ENCODE measurements around the gene IPO11.

The IPO11 gene

DNA sequence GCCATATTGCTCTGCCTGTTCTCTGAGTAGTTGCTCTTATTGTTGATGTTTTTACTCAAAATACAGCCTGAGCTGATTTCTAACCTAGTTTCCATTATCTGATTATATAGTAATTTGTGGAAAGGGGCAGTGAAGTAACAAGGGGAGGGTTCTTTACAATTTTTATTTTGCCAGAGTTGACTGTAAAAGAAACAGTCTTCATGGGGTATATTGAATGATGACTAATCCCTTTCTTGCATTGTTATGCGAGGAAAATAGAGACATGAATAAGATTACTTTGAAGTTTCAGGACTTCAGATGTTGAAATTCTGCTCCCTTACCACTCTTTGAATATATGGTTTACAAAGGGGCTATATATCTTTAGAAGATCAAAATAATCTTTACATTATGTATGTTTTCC, 156.9 kb downstream of the IPO11 start:
- no peak for DNase-seq (ENCODE audit: low read depth in 2 of 2)

DNA sequence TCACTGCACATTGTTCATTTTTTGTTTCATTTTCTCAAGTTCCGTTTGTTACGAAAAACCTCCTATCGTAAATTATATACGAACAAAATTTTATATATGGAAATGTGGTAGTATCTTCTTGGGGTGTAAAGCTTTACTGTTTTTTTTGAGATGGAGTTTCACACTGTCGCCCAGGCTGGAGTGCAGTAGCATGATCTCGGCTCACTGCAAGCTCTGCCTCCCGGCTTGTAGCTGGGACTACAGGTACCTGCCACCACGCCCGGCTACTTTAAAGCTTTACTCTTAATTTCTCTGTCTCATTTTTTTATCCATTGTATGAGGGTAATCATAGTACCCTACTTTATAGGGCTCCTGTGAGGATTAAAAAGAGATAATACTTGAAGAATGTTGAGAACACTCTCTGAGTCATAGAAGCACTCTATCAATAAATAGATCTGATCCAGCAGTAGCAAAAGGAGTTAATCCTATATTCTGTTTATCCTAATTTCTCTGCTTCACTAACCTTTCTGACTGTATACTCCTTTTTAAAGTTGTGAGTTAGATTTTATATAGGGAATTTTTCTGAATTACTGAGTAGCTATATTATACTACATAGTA, 160.5 kb downstream of the IPO11 start:
- DNase-seq (ENCODE audit: low read depth in 2 of 2) = no peak

DNA sequence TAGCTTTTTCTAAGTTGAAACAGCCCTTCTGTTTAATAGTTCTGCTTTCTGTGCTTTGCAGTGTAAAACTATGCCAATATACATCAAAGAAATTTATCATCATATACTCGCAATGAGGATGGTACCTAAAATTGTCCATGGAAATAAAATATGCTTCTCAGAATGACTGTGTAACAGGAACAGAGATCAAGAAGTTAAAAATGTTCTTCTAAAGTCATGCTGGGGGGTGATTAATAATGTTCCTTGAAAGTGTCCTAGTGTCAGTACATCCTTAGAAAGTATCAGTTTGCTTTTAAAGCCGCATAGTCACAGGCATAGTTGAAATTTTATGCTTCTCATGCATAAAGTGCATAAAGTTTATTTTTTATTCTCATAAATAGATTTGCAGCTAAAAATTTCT, 162.0 kb downstream of the IPO11 start:
- no peak for DNase-seq (ENCODE audit: low read depth in 2 of 2)

DNA sequence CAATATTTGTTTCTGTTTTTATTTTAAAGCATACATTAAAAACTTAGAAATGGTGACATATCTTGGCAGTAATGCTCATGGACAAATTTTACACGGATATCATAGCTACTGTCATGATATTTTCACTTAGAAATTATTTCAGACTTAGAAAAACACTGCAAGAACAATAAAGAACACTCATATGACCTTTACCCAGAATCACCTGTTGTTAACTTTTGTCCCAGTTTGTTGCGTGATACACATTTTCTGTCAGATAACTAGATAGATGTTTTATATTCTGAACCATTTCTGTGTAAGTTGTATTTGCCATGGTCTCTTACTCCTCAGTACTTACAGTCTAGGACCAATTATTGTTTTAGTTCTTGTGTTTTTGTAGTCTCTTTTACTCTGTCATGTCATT, 162.5 kb downstream of the IPO11 start:
- DNase-seq (ENCODE audit: low read depth in 2 of 2) = no peak

DNA sequence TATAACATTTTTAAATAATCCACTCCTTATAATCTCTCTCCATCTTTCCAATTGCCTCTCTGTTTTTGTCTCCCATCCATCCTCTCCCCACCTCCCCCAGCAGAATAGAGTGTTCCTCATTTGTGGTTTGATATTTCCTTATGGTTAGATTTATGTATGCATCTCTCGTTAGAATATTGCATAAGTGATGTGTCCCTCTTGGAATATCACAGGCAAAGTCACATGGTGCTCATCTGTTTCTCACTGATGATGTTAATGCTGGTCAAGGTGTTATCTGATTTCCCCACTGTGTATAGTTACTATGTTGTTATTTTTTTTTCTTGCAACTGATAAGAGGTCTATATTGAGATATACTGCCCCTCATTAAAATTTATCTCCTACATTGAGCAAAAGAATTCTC, 162.9 kb downstream of the IPO11 start:
- no peak for DNase-seq (ENCODE audit: low read depth in 2 of 2)

DNA sequence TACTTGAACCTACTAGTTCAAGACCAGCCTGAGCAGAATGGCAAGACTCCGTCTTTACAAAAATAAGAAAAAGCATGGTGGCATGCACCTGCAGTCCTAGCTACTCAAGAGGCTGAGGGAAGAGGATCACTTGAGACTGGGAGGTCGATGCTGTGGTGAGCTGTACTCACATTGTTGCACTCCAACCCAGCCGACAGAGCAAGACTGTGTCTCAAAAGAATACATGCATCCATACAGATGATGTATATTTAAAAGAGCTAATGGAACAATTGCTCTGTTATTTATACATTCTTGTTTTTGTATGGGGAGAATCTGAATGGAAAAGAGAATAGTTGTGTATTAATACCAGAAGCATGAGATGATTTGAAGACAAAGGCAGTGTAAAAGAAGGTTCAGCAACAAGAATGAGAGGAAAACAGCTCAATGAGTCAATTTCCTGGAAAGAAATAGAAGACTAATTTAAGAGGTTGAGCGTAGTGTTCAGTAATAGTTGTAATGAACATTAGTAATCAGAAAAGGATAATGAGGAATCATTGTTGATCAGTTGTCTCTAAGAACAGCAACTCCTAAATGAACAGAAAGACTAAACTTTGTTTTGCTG, 164.1 kb downstream of the IPO11 start:
- DNase-seq (ENCODE audit: low read depth in 2 of 2) = no peak

DNA sequence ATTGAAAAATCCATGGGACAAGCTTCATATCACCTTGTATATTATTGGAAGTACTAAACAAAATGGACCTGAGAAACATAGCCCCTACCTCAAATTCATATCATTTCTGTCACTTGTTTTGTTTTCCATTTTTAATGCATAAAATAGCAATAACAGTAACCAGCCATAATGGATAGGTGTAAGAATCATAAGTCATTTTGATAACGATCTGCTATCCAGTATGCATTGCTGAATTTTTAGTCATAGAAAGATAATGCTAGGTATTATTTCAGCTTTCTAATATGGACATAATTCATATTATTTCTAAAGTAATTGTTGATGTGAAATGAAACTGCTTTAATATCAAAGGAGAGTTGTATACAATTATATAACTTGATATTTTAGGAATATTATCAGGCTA, 164.9 kb downstream of the IPO11 start:
- no peak for DNase-seq (ENCODE audit: low read depth in 2 of 2)

DNA sequence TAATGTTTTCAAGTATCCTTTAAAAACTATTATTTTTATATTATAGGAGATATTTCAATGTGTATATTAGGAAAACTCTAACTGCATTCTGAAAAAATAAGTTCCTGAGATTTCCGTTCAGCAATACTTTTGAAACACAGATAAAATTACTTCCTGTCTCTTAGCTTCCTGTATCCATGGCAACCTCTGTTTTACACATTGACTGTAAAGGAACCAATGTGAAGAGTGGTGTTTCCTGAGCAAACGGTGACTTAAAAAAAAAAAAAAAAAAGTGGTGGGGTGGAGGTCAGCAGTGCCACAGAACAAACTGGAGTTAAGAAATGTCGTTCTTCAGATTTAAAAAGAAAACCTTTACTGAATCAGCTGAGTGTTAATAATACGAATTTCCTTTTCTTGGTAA, 166.0 kb downstream of the IPO11 start, which contains the start of gene LRRC70:
TSS of gene LRRC70 (plus strand) at position 280 of the 400 bp plus-strand sequence. CDS start 620 bp downstream, outside the sequence.
- peak in 1 of 2 experiments; percentile 3 for DNase-seq (ENCODE audit: low read depth in 2 of 2)

DNA sequence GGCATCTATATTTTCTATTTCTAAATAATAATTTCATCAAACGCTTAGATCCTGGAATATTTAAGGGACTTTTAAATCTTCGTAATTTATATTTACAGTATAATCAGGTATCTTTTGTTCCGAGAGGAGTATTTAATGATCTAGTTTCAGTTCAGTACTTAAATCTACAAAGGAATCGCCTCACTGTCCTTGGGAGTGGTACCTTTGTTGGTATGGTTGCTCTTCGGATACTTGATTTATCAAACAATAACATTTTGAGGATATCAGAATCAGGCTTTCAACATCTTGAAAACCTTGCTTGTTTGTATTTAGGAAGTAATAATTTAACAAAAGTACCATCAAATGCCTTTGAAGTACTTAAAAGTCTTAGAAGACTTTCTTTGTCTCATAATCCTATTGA, 167.2 kb downstream of the IPO11 start:
- DNase-seq (ENCODE audit: low read depth in 2 of 2) = no peak

DNA sequence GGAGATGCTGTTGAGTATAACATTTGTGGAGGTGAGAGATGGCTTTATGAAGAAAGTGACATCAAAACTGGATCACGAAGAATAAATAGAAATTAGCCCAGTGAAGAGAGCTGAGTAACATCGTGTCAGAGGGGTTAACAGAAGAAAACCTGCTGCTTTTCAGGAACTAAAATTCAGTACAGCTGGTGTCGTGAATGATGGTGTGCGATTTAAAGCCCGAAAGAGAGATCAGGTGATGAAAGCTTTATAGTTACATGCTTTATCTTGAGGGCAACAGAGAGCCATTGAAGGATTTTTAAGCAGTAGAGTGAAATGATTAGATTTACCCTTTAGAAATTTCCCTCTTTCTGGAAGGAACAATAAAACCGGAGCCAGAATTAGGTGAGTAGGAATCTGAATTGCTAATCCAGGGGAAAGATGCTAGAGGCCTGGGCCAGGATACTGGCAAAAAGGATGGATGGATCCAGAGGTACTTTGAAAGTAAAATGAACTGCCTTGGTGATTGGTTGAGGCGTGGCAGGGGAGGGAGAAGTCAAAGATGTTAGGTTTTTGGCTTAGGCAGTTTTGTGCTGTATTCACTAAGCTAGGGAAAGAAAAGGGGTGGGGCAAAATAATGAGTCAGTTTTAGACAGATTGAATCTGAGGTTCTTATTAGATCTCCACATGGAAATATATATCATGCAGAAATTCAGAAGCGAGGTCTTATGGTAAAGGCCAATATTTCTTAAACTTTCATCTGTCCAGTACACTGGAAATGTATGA, 169.5 kb downstream of the IPO11 start:
- DNase-seq (ENCODE audit: low read depth in 2 of 2) = no peak

DNA sequence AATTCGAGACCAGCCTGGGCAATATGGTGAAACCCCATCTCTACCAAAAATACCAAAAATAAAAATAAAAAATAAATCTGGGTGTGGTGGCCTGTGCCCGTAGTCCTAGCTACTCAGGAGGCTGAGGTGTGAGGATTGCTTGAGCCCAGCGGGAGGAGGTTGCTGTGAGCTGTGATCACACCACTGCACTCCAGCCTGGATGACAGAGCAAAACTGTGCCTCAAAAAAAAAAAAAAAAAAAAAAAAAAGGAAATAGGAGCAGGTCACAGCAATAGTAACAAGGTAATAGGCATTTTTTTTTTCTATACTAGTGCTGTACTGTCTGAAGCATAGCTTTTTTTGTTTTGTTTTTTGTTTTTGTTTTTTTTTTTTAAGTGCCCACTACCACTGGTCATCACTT, 171.8 kb downstream of the IPO11 start:
- DNase-seq (ENCODE audit: low read depth in 2 of 2) = no peak

DNA sequence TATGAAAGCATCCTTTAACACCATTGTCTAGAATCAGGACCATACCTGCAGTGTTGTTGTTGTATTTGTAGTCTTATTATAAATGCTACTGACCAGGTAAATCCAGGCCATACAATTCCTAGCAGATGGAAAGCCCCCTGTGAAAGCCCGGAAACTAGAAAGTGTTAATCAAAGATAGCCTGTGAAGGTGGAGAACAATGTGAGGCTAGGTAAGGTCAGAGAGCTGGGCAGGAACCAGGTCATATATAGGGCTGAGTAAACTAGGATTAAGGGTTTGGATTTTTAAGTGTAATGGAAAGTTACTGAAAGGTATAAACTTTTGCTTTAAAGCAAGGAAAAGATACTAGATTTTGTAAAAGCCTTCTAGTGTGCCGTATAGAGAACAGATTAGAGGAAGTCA, 172.7 kb downstream of the IPO11 start:
- no peak for DNase-seq (ENCODE audit: low read depth in 2 of 2)

DNA sequence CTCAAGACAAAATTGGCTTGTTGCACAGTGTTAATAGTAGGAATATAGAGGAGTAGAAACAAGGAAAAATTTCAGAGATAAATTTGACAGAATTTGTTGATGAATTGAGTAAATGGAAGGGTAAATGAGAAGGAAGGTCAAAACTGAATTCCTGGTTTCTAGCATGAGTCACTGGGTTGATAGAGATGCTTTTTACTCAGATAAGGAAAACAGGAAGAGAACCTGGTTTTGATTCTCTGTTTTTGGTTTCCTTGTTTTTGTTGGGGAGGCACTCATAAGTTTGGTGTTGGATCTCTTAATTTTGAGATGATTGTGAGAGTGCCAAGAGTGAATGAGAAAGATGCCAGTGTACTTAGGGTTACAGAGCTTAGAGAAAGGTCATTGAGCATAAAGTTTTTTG, 173.2 kb downstream of the IPO11 start:
- no peak for DNase-seq (ENCODE audit: low read depth in 2 of 2)

DNA sequence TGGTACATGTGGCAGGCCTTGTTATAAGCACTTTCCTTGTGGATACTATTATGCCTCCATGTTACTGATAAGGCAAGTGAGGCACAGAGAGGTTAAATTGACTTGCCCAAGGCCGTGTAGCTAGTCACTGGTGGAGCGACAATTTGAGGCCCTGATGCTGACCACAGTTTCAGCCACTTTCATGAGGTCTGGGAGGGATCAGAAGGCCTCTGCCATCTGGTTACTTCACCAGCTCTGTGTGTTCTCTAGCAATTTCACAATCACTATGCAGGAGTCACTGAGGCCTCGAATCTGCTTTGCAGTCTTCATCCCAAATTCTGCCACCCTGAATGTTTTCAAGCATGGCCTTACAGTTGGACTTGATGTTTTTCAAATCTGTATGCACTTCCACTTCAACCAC, 175.2 kb downstream of the IPO11 start:
- no peak for DNase-seq (ENCODE audit: low read depth in 2 of 2)

DNA sequence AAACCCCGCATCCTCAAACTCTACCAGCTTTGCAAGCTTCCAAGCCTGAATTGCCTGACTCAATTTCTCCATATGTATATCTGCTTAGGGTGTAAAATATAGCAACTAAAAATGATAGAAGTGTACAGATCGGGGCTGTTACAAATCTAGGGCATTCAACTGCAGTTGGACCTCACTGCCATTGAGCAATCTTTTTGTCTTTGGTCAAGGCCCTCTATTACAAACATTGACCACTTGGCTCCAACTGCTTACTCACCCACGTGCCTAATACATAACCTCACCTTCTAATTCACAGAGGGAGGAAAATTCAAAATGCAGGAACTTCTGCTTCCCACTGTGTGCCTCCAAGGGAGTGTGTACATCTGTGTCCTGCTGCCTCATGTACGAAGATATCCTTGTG, 176.1 kb downstream of the IPO11 start:
- no peak for DNase-seq (ENCODE audit: low read depth in 2 of 2)

DNA sequence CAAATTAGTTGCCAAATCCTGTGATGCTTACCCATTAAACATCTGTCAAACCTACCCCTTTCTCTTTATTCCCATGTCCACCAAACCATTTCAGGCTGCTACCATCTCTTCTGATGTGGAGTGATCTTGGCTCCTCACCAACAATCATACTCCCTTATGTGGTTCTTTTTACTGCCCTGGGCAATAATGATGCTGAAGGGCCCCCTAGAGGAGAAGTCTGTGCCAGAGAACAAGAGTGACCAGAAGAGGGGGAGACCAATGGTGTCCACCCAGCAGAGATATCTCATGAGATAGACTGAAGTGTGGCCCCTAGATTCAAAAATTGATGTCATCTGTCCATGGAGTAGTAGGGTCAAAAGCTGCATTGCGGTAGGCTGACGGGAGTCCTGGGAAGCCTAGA, 176.9 kb downstream of the IPO11 start:
- DNase-seq (ENCODE audit: low read depth in 2 of 2) = no peak

DNA sequence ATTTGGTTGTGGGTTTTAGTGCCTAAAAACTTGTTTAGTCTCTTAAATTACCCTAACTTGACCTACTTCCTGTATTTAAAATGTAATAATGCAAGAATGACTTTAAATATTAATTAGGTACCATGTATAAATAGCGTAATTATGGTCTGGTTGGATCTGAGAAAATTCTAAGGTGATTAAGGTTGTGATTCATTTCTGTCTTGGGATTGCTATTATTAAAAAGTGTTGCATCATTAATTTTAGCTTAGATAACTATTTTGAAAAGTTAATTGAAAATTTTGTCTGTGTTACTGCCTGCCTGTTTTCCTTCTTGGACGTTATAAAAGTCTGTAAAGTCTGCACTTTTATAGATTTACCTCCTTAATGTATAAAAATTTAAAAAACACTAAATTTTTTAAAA, 177.8 kb downstream of the IPO11 start:
- DNase-seq (ENCODE audit: low read depth in 2 of 2) = no peak

DNA sequence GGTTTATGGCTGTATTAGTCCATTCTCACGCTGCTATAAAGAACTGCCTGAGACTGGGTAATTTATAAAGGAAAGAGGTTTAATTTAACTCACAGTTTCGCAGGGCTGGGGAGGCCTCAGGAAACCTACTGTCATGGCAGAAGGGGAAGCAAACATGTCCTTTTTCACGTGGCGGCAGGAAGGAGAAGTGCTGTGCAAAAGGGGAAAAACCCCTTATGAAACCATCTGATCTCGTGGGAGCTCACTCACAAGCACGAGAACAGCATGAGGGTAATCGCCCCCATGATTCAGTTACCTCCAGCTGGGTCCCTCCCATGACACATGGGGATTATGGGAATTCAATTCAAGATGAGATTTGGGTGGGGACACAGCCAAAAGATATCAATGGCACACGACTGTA, 180.0 kb downstream of the IPO11 start:
- no peak for DNase-seq (ENCODE audit: low read depth in 2 of 2)

DNA sequence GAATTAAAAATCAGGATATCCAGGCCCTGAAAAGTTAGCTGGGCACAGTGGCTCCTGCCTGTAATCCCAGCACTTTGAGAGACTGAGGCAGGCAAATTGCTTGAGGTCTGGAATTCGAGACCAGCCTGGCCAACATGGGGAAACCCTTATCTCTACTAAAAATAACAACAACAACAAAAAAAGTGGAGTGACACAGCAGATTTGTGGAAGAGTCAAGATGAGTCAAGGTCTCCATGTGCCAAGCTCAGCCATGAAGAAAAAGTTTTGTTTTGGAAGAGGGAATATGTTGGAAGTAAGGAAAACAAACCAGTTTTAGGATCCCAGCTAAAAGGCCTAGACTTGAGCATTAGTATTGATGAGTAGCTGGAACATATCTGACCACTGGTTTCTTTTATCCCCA, 180.8 kb downstream of the IPO11 start:
- no peak for DNase-seq (ENCODE audit: low read depth in 2 of 2)

DNA sequence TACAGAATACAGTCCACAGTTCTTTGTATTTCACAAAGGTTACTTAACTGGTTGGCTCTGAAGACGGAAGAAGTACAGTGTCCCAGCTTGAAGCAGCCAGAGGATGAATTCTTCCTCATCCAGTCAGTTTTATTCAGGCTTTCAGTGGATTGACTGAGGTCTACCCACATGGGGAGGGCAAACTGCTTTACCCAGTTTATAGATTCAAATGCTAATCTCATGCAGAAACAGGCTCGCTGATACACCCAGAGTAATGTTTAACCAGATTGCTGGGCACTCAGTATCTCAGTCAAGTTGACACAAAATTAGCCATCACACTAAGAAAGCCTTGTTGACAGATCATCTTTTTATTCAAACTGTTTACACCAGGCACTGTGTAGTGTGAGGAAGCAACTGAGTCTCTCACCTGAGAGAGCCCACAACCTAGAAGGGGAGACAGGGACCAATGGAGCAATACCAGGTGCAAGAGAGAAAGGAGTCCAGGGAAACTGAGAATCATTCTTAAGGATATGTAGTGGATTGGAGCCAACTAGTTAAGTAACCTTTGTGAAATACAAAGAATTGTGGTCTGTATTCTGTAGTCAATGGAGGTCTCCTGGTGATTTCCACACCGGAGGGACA, 181.9 kb downstream of the IPO11 start:
- DNase-seq (ENCODE audit: low read depth in 2 of 2) = no peak

DNA sequence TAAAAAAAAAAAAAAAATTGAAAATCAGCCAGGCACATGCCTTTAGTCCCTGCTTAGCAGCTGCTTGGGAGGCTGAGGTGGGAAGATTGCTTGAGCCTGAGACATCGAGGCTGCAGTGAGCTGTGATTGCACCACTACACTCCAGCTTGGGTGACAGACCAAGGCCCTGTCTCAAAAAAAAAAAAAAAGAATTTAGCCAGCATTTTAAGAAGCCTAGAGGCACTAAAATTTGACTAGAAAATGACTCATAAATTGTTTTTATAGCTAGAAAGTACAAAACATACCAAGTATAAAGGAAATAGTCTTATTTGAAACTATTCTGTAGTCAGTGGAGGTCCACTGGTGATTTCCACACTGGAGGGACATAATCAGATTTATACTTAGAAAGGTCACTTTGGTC, 183.5 kb downstream of the IPO11 start:
- no peak for DNase-seq (ENCODE audit: low read depth in 2 of 2)

DNA sequence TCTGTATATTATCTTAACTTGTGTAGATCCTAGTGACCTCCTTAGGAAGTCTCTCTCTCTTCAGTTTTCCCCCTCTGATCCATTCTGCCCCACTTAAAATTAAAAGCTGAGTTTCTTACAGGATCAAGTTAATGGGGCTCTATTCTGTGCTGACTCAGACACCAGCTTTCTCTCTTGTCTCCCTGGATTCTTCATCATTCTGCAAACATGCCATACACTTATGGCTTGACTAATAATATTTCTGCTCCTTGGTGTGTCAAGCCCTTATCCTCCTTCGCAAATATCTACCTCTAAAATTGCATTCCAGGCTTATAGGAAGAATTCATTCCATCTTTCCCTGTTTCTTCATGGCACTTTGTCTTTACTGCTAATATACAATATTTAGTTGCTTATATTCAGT, 184.1 kb downstream of the IPO11 start:
- no peak for DNase-seq (ENCODE audit: low read depth in 2 of 2)

DNA sequence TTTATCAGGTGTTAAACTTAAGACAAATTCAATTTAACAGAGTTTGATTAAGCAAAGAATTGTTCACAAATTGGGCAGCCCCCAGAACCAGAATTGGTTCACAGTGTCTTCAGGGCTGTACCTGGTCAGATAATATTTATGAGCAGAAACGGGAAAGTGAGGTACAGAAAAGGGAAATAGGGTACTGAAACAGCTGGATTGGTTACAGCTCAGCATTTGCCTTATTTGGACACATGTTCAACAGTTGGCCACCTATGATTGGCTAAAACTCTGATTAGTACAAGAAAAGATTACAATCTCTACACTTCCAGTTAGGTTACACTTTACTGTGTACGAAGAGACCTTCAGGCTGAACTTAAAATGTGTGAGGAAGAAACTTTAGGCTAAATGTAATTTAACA, 184.8 kb downstream of the IPO11 start:
- DNase-seq (ENCODE audit: low read depth in 2 of 2) = no peak
